GM12878 (cell line): Measurements from ENCODE around the gene TM6SF1.

Experiments used
- CEBPB ChIP-seq, 2 experiments: fragments of 150-350 bp in 1 of 2; IDR thresholded peaks; 2 replicates each; pipeline ENCODE4 v1.6.1; 2012 to 2014; ENCODE audit warnings: low read depth in 2 of 2, low read length in 2 of 2, borderline replicate concordance in 1 of 2, inconsistent platforms in 1 of 2
- CHD2 ChIP-seq: IDR thresholded peaks from 2 replicates; pipeline ENCODE4 v1.6.1; 2011; ENCODE audit warnings: low read depth, low read length, improper control_type of control experiment, borderline replicate concordance
- CTCF ChIP-seq, 3 experiments: IDR thresholded peaks in 2 of 3; conservative IDR thresholded peaks in 1 of 3; 2 replicates each; pipeline ENCODE4 v1.5.1; 2011; ENCODE audit warnings: low read depth in 3 of 3, low read length in 3 of 3, mild to moderate bottlenecking in 3 of 3, control low read depth in 2 of 3, moderate library complexity in 2 of 3, inconsistent platforms in 1 of 3, mixed read lengths in 1 of 3; ENCODE audit not compliant: control insufficient read depth in 2 of 3, insufficient read depth in 1 of 3; ENCODE audit errors: extremely low read depth in 1 of 3
- E2F4 ChIP-seq: IDR thresholded peaks from 2 replicates; pipeline ENCODE4 v1.6.1; 2012; ENCODE audit warnings: low read depth, low read length, improper control_type of control experiment
- ELK1 ChIP-seq: IDR thresholded peaks from 2 replicates; pipeline ENCODE4 v1.6.1; 2012; ENCODE audit warnings: low read depth, low read length, improper control_type of control experiment
- EZH2 ChIP-seq: IDR thresholded peaks from 2 replicates; pipeline ENCODE4 v1.6.1; 2012; ENCODE audit warnings: low read depth, mild to moderate bottlenecking, control low read depth, inconsistent platforms, low read length, borderline replicate concordance; ENCODE audit not compliant: control insufficient read depth
- FOXM1 ChIP-seq: IDR thresholded peaks from 2 replicates; pipeline ENCODE4 v1.6.1; 2012; ENCODE audit warnings: low read depth, mild to moderate bottlenecking, inconsistent platforms, low read length, moderate library complexity
- JUNB ChIP-seq: IDR thresholded peaks from 2 replicates; pipeline ENCODE4 v1.6.1; 2016; ENCODE audit warnings: antibody characterized with exemption, mild to moderate bottlenecking
- MAX ChIP-seq: IDR thresholded peaks from 2 replicates; pipeline ENCODE4 v1.6.1; 2012; ENCODE audit warnings: low read depth, low read length, improper control_type of control experiment
- NR2C1 ChIP-seq: fragments of 450-650 bp; IDR thresholded peaks from 2 replicates; pipeline ENCODE4 v1.6.1; 2017; ENCODE audit warnings: antibody characterized with exemption, mild to moderate bottlenecking, moderate library complexity
- NR2C2 ChIP-seq: IDR thresholded peaks from 2 replicates; pipeline ENCODE4 v1.6.1; 2011; ENCODE audit warnings: borderline replicate concordance, low read depth; ENCODE audit not compliant: control insufficient read depth, insufficient read length
- PBX3 ChIP-seq: IDR thresholded peaks from 2 replicates; pipeline ENCODE4 v1.6.1; 2011; ENCODE audit warnings: mild to moderate bottlenecking, low read depth, low read length, moderate library complexity; ENCODE audit not compliant: insufficient replicate concordance
- POLR2AphosphoS2 ChIP-seq: IDR thresholded peaks from 2 replicates; pipeline ENCODE4 v1.6.1; 2011; ENCODE audit warnings: low read depth, mild to moderate bottlenecking, low read length, improper control_type of control experiment, moderate library complexity
- RAD21 ChIP-seq: IDR thresholded peaks from 2 replicates; pipeline ENCODE4 v1.6.1; 2011; ENCODE audit warnings: mild to moderate bottlenecking, low read depth, low read length, moderate library complexity; ENCODE audit not compliant: insufficient read depth

- TF ChIP-seq CTCF (IDR thresholded peaks at IDR 0.05 in 2 of 3, conservative IDR thresholded peaks at IDR 0.05 in 1 of 3; ENCODE audit: control insufficient read depth in 2 of 3, extremely low read depth in 1 of 3, insufficient read depth in 1 of 3, low read depth in 3 of 3, low read length in 3 of 3): no peak
- no peak for TF ChIP-seq JUNB
- no peak for TF ChIP-seq ELK1
- no peak for TF ChIP-seq E2F4
- no peak for TF ChIP-seq FOXM1
- TF ChIP-seq RAD21: no peak
- no peak for TF ChIP-seq NR2C1
- no peak for TF ChIP-seq POLR2AphosphoS2
- TF ChIP-seq PBX3: no peak
- no peak for TF ChIP-seq CEBPB (IDR thresholded peaks at IDR 0.05; ENCODE audit: borderline replicate concordance in 1 of 2, low read depth in 2 of 2, low read length in 2 of 2)
- TF ChIP-seq EZH2: no peak
- TF ChIP-seq MAX: no peak
- TF ChIP-seq NR2C2: no peak
- TF ChIP-seq CHD2: no peak
These were observed 18.6 kb upstream of the TM6SF1 start for GRCh38 chr15:83088876-83089275.
